Neutrophil (primary cell): ENCODE results near the gene DLEC1.

Experiments
- H3K27ac ChIP-seq: fragments of 200-600 bp; sonication (generic); 2 replicates; pipeline ENCODE4 v1.5.1; 2016; ENCODE audit warnings: mild to moderate bottlenecking, moderate library complexity
- H3K27me3 ChIP-seq: fragments of 200-600 bp; sonication (generic); 2 replicates; pipeline ENCODE4 v1.6.0; 2016; ENCODE audit warnings: mild to moderate bottlenecking
- H3K36me3 ChIP-seq: fragments of 200-600 bp; sonication (generic); 2 replicates; pipeline ENCODE4 v1.5.1; 2017
- H3K4me1 ChIP-seq, 2 experiments: fragments of 200-600 bp in 1 of 2; sonication (generic) in 1 of 2; 1 replicate in 1 of 2; 2 replicates in 1 of 2; pipeline versions ENCODE4 v1.5.1 to v1.6.1; 2013 to 2016; ENCODE audit warnings: low read depth in 1 of 2, low read length in 1 of 2, mild to moderate bottlenecking in 1 of 2, moderate library complexity in 1 of 2; ENCODE audit not compliant: control insufficient read depth in 1 of 2, insufficient read depth in 1 of 2
- H3K4me3 ChIP-seq, 2 experiments: fragments of 200-600 bp in 1 of 2; sonication (generic) in 1 of 2; 1 replicate in 1 of 2; 2 replicates in 1 of 2; pipeline ENCODE4 v1.5.1; 2013 to 2016; ENCODE audit warnings: low read depth in 1 of 2, low read length in 1 of 2, mild to moderate bottlenecking in 1 of 2, moderate library complexity in 1 of 2
- H3K9me3 ChIP-seq: fragments of 200-600 bp; sonication (generic); 2 replicates; pipeline ENCODE4 v1.5.1; 2016
- CTCF ChIP-seq: fragments of 200-600 bp; sonication (generic); IDR thresholded peaks from 2 replicates; pipeline ENCODE4 v1.5.1; 2016; ENCODE audit warnings: antibody characterized with exemption

Gene DLEC1

DNA sequence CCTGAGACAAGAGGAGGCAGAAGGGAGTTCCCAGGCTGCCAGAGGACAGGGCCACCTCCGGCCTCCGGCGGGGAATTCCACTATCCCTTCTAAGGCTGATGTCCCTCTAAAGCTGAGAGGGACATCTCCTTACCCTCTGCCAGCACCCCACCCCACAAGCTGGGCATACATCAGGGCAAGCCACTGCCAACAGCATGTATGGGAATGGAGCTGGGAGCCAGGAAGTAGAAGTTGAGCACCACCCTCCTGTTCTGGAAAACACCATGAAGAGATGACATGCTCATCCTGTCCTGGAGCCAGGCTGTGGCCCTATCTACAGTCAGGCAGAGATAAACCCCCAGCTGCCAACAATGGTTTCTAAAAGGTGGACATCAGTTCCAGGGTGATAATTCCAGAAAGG lies 16.7 kb upstream of the DLEC1 start:
- H3K27ac ChIP-seq: no peak overlapping the region
- peaks cover 32% of the 10 kb centered on the region for H3K36me3 ChIP-seq
- peaks cover 8% of the 10 kb centered on the region for H3K27me3 ChIP-seq
- no peak for TF ChIP-seq CTCF
- H3K4me3 ChIP-seq: no peak overlapping the region
- H3K9me3 ChIP-seq: no peaks in the 10 kb centered on the region
- peaks cover 61 to 73% of the 10 kb centered on the region in 2 experiments for H3K4me1 ChIP-seq

DNA sequence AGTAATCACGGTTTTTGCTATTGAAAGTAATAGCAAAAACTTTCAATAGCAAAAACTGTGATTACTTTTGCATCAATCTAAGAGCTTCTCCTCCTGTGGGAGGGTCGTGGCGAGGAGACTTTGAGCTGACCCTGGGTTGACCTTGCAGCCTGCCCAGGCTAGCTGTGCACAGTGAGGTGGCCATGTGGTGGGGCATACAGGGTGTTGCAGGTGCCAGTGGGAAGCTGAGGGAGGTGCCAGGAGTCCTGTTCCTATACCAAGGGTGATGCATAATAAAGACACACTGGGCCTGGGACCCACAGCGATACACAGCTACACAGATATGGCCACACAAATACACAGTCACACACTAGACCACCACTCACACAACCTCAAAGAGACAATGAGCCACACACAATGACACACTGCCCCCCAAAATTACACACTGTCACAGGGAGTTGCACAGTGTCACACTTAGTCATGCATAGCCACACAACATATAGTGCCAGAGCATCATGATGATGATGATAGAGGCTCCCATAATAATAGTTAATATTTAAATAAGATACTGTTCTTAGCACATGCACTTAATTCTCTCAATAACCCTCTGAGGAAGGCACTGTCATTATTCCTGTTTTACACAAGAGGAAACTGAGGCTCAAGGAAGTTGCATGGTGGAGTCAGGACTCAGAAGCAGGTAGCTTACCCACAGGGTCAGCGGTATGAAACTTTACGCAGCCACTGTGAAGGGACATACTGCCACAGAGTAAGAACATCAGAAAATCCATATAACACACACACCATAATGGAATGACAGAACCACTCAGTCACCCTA lies 15.9 kb upstream of the DLEC1 start:
- Histone ChIP-seq H3K36me3 (peaks cover 24% of the 10 kb centered on the region), H3K4me3 (peak overlapping the region; percentile 81 to 93), H3K9me3 (no peaks in the 10 kb centered on the region), H3K27ac (peak overlapping the region; percentile 96), H3K27me3 (peaks cover 16% of the 10 kb centered on the region), H3K4me1 (peaks cover 53 to 65% of the 10 kb centered on the region in 2 experiments)
- TF ChIP-seq CTCF: no peak

DNA sequence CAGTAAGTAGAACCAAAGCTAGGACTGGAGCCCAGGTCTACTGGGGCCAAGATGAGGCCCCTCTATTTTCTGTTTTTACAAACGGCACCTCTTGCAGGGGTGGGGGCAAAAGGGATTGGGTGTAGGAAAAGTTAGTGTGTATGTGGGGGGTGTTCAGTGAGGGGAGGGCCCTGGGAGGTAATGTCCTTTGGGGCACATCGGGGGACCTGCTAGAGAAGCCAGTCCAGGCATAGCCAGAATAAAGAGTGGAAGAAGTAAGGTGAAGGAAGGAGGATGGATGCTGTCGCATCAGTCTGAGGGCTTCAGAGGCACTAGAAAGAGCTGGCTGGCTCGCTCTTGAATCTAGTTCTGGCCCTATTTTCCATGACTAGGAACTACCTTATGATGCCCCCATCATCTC lies 12.2 kb upstream of the DLEC1 start:
- H3K4me3 ChIP-seq: no peak overlapping the region
- H3K9me3 ChIP-seq: no peaks in the 10 kb centered on the region
- no peaks in the 10 kb centered on the region for H3K36me3 ChIP-seq
- TF ChIP-seq CTCF: no peak
- peaks cover 54% of the 10 kb centered on the region for H3K27me3 ChIP-seq
- no peak overlapping the region for H3K27ac ChIP-seq
- peaks cover 39 to 49% of the 10 kb centered on the region in 2 experiments for H3K4me1 ChIP-seq

- no peak overlapping the region for H3K27ac ChIP-seq
- peaks cover 63% of the 10 kb centered on the region for H3K27me3 ChIP-seq
- H3K9me3 ChIP-seq: no peaks in the 10 kb centered on the region
- H3K4me1 ChIP-seq: peaks cover 30 to 40% of the 10 kb centered on the region in 2 experiments
- no peak overlapping the region for H3K4me3 ChIP-seq
- H3K36me3 ChIP-seq: no peaks in the 10 kb centered on the region
- no peak for TF ChIP-seq CTCF
Measured at GRCh38 chr3:38027466-38028465, 11.2 kb upstream of the DLEC1 start.

GRCh38 chr3:38028621-38029361 lies 10.2 kb upstream of the DLEC1 start:
- H3K9me3 ChIP-seq: no peaks in the 10 kb centered on the region
- peaks cover 72% of the 10 kb centered on the region for H3K27me3 ChIP-seq
- peaks cover 20 to 30% of the 10 kb centered on the region in 2 experiments for H3K4me1 ChIP-seq
- H3K4me3 ChIP-seq: peak overlapping the region; percentile 44 to 70
- no peak overlapping the region for H3K27ac ChIP-seq
- TF ChIP-seq CTCF: no peak
- H3K36me3 ChIP-seq: no peaks in the 10 kb centered on the region
